ENCODE measurements around the gene TMEM179B. TPM values are rescaled to one million over a fixed set of nuclear protein-coding genes. Genes with fewer than 3 reads are reported as not detected.

Gene TMEM179B
- total RNA-seq, 3 donors from 2014 or later: 26.8 to 35.4 (median 31.6) TPM

DNA sequence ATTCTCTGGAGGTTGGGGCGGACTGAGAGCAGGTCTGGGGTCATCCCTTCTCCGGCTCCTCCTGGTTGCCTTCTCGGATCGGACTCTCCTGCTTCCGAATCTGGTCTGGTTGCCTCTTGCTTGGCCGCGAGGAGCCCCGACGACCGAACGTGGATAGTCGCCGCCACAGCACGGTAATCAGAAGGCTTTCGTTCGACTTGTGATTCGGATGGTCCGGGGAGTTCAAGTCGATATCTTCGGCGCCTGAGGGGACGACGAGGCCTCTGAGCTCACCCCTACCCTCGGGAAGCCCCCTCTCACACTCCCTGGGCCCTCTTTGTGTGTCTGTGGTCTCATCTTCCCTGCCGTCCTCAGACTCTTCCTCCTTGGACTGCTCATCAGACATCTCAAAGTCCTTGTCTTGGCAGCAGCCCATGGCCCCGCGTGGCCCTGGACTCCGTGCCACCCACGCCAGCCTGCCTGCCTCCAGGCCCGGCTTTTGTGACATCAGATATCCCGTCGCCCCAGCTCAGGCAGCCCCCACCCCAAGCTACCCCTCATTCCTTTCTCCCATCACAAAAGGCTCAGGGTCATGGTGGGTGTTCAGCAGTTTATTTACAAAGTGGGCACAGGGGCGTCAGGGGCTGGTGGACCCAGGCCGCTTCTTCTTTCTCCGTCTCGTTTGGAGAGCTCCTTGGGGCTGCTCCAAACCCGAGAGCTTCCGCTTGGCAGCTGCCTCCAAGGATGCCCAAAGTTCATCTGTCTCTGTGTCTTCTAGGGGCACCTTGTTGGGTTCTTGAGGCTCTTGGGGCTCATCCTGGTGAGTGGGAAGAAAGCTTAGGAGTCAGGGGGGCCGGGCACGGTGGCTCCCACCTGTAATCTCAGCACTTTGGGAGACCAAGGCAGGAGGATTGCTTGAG is 45.4 kb downstream of the TMEM179B start, which contains the start of gene TEX54:
Gene TEX54, minus strand, starts transcription at position 506 of the 899 bp plus-strand sequence.
- Mint-ChIP-seq H3K4me3 (peak within 1 kb of the TSS; percentile 90), H3K36me3 (ENCODE audit: insufficient read depth) (peaks cover 34% of the 10 kb centered on the region), H3K27me3 (ENCODE audit: low read depth) (no peaks in the 10 kb centered on the region), H3K4me1 (ENCODE audit: low read depth) (peaks cover 50% of the 10 kb centered on the region), H3K9me3 (no peaks in the 10 kb centered on the region)
- peak; percentile 1 to 3 for ATAC-seq
- no peak for DNase-seq

DNA sequence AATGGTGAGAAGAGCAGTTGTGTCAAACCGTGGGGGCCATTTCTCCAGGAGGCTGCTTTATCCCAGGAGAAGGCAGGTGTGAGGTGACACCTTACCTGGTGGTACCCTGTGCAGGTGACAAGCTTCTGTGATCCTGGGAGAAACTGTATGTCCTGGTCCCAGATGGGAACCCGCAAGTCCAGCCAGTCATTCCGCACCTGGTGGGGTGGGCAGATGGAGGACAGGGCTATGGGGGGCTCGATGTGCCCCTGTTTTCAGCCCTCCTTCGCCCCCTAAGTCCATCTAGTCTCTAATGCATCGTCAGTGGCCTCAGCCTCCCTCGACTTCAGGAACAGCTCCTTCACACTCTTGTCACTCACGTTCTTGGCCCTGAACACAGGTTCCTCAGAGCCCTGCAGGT is 48.1 kb downstream of the TMEM179B start:
- DNase-seq (no peak), ATAC-seq (no peak)
- Mint-ChIP-seq H3K36me3 (ENCODE audit: insufficient read depth) (peaks cover 41% of the 10 kb centered on the region), H3K4me1 (ENCODE audit: low read depth) (peaks cover 53% of the 10 kb centered on the region), H3K9me3 (no peaks in the 10 kb centered on the region), H3K27me3 (ENCODE audit: low read depth) (no peaks in the 10 kb centered on the region), H3K4me3 (no peak overlapping the region)

DNA sequence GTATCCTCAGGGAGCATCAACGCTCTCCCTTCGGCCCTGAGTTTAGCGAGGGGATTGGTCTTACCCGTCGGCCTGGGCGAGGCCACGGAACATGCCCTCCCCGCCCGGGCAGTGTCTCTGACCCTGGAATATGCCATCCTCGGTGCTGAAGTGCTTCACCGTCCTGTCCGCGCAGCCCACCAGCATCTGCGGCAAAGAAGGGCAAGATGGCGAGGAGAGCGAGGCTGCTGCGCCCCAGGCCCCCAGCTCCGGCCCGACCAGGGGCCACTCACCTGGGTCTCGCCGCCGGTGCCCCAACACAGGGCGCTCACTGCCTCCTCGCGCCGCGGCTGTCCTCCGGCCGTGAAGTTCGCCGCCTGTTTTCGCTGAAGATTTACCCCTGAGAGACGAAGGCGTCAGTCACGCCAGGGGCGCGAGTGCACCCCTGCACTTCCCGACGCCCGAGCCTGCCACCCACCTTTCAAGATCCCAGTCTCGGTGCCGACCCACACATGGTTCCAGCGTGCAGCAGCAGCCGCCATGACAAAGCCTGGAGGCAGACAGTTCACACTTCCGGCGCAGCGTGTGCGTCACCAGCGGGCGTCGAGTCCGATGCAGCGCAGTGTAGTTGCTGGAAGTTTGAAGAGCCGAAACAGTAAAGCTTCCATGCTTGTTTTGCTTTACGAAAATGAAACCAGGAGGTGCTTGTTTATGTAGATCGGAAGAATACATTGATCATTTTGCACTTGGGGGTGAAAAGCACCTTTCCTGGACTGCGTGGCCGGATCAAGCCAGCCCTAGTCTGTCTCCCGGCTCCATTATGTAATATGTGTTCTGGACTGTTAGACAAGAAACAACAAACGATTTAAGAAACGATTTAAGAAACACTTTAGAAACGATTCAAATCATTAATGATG is 52.1 kb downstream of the TMEM179B start, which contains the start of gene WDR74:
Gene WDR74, minus strand, starts transcription at position 541 of the 896 bp plus-strand sequence. Its CDS starts 20 bp downstream, at position 521.
- Mint-ChIP-seq H3K27me3 (ENCODE audit: low read depth) (no peaks in the 10 kb centered on the region), H3K36me3 (ENCODE audit: insufficient read depth) (peaks cover 27% of the 10 kb centered on the region), H3K9me3 (no peaks in the 10 kb centered on the region), H3K4me3 (no peak within 1 kb of the TSS), H3K4me1 (ENCODE audit: low read depth) (peaks cover 33% of the 10 kb centered on the region)
- DNase-seq (peak; percentile 89), ATAC-seq (peak; percentile 43 to 46)

Other genes starting within 250 kb of the TMEM179B start
- gene AHNAK, start 240.6 kb upstream of the TMEM179B start, total RNA-seq: 10 to 100 TPM; 12.3 to 22.7 (median 13.3) TPM
- gene EEF1G, start 213.5 kb upstream of the TMEM179B start, total RNA-seq: 1,000 to 10,000 TPM; 1,775 to 1,880 (median 1,879) TPM
- 10 to 100 TPM; 39.4 to 46.1 (median 41.6) TPM for gene TUT1, start 195.9 kb upstream of the TMEM179B start, total RNA-seq
- gene MTA2, start 185.5 kb upstream of the TMEM179B start, total RNA-seq: 100 to 1,000 TPM; 217 to 224 (median 220) TPM
- gene EML3, start 174.6 kb upstream of the TMEM179B start, total RNA-seq: 100 to 1,000 TPM; 145 to 160 (median 155) TPM
- gene ROM1, start 174.1 kb upstream of the TMEM179B start, total RNA-seq: 1 to 10 TPM; 5.8 to 6.6 (median 5.8) TPM
- gene B3GAT3, start 165.4 kb upstream of the TMEM179B start, total RNA-seq: 10 to 100 TPM; 58.2 to 66.2 (median 59.7) TPM
- gene GANAB, start 140.8 kb upstream of the TMEM179B start, total RNA-seq: 100 to 1,000 TPM; 173 to 204 (median 194) TPM
- 10 to 100 TPM; 43.5 to 50.0 (median 48.0) TPM for gene INTS5, start 134.1 kb upstream of the TMEM179B start, total RNA-seq
- gene C11orf98, start 122.2 kb upstream of the TMEM179B start, total RNA-seq: 100 to 1,000 TPM; 174 to 212 (median 206) TPM
- gene CSKMT, start 122.1 kb upstream of the TMEM179B start, total RNA-seq: 10 to 100 TPM; 54.6 to 73.1 (median 73.0) TPM
- gene UQCC3, start 115.7 kb upstream of the TMEM179B start, total RNA-seq: 10 to 100 TPM in 2 of 3 donors, 1 to 10 TPM in 1; 9.4 to 14.6 (median 10.6) TPM
- 10 to 100 TPM; 17.0 to 22.2 (median 19.2) TPM for gene LBHD1, start 115.1 kb upstream of the TMEM179B start, total RNA-seq
- 100 to 1,000 TPM; 151 to 174 (median 157) TPM for gene UBXN1, start 108.3 kb upstream of the TMEM179B start, total RNA-seq
- under 1 TPM; 0.21 to 0.33 (median 0.30) TPM for gene LRRN4CL, start 97.9 kb upstream of the TMEM179B start, total RNA-seq
- gene BSCL2, start 80.0 kb upstream of the TMEM179B start, total RNA-seq: 10 to 100 TPM; 23.6 to 29.6 (median 26.9) TPM
- gene GNG3, start 79.7 kb upstream of the TMEM179B start, total RNA-seq: not detected
- gene HNRNPUL2, start 59.9 kb upstream of the TMEM179B start, total RNA-seq: 10 to 100 TPM; 45.3 to 49.4 (median 47.9) TPM
- 10 to 100 TPM; 20.2 to 22.9 (median 20.9) TPM for gene TTC9C, start 58.9 kb upstream of the TMEM179B start, total RNA-seq
- gene ZBTB3, start 33.2 kb upstream of the TMEM179B start, total RNA-seq: 1 to 10 TPM; 5.7 to 6.9 (median 6.5) TPM
- 100 to 1,000 TPM; 143 to 145 (median 144) TPM for gene POLR2G, start 25.8 kb upstream of the TMEM179B start, total RNA-seq
- 10 to 100 TPM; 27.2 to 34.3 (median 29.1) TPM for gene TAF6L, start 16.0 kb upstream of the TMEM179B start, total RNA-seq
- 10 to 100 TPM in 2 of 3 donors, 1 to 10 TPM in 1; 9.4 to 12.1 (median 11.6) TPM for gene TMEM223, start 4.6 kb downstream of the TMEM179B start, total RNA-seq
- gene NXF1, start 18.0 kb downstream of the TMEM179B start, total RNA-seq: 100 to 1,000 TPM; 138 to 180 (median 158) TPM
- gene STX5, start 44.6 kb downstream of the TMEM179B start, total RNA-seq: 10 to 100 TPM; 22.3 to 31.6 (median 28.4) TPM
- under 1 TPM; 0.63 to 0.92 (median 0.89) TPM for gene TEX54, start 45.4 kb downstream of the TMEM179B start, total RNA-seq
- gene WDR74, start 52.2 kb downstream of the TMEM179B start, total RNA-seq: 100 to 1,000 TPM; 228 to 254 (median 235) TPM
- gene SLC3A2, start 93.5 kb downstream of the TMEM179B start, total RNA-seq: 100 to 1,000 TPM; 580 to 683 (median 586) TPM
- gene CHRM1, start 134.0 kb downstream of the TMEM179B start, total RNA-seq: not detected
- gene SLC22A6, start 197.6 kb downstream of the TMEM179B start, total RNA-seq: not detected
- gene SLC22A8, start 228.4 kb downstream of the TMEM179B start, total RNA-seq: not detected

Measured in activated T-cell treated with anti-CD3 and anti-CD28 coated beads, Interleukin-2, amount 50 U/mL, for 4 hours (primary cell).